ENCODE measurements around the gene LIPC.

The LIPC gene

GRCh38 chr15:58406811-58407210 lies 25.0 kb upstream of the LIPC start:
- DNase-seq (ENCODE audit: low spot score), result no peak

DNA sequence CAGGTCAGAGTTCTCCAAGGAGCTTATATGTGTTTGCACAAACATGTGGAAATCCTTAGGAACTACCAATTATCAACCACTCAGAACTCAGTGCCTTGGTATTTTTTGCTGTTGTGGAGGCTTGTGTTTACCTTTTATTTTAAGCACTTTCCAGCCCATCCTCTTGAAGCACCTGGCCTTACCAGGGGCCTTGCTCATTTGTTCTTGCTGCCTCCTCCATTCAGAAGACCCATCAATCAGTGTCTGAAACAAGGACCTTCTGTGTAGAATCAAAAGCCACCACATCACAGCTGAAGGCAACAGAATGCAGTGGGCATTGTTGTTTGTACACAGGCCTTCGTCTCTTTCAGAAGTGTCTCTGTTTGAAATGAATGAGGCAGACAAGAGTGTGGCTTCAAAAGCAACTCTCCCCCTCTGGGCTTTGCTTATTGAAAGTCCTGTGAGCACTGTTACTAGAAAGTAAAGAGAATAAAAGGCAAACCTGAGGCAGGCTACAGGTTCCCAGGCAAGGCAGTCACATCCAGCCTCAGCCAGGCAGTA lies 24.5 kb upstream of the LIPC start:
- no peak for DNase-seq (ENCODE audit: low spot score)

GRCh38 chr15:58407778-58408177 lies 24.0 kb upstream of the LIPC start:
- DNase-seq (ENCODE audit: low spot score), result no peak

- no peak for DNase-seq (ENCODE audit: low spot score)
Measured at GRCh38 chr15:58409861-58410260, 21.9 kb upstream of the LIPC start.

DNA sequence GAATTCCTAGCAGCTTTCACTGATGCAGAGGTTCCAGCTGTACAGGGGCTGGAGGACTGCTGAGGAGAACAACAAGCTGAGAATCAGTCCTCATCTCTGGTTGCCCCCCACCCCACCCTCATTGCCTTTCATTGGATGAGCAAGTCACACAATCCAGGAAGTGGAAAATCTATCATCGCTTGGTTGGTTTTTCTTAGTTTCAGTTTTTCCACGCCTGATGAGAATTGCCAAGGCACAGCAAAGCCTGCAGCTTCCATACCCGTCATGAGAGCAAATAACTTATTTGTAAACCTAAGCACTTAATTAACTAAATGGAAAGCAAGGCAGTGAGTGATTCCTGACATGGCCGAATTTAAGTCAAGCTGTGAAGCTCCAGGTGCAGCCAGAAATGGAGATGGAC lies 21.4 kb upstream of the LIPC start:
- no peak for DNase-seq (ENCODE audit: low spot score)

DNA sequence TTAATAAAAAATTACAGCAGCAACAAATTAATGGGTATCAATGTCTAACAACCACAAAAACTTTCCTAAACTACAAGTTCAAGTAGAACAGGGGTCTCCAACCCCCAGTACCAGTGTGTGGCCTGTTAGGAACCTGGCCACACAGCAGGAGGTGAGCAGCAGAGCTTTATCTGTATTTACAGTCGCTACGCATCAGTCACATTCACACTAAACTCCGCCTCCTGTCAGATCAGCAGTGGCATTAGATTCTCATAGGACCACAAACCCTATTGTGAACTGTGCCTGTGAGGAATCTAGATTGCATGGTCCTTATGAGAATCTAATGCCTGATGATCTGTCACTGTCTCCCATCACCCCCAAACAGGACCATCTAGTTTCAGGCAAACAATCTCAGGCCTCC lies 18.5 kb upstream of the LIPC start:
- DNase-seq (ENCODE audit: low spot score), result no peak

- DNase-seq (ENCODE audit: low spot score), result no peak
Measured at GRCh38 chr15:58415636-58416035, 16.2 kb upstream of the LIPC start.

DNA sequence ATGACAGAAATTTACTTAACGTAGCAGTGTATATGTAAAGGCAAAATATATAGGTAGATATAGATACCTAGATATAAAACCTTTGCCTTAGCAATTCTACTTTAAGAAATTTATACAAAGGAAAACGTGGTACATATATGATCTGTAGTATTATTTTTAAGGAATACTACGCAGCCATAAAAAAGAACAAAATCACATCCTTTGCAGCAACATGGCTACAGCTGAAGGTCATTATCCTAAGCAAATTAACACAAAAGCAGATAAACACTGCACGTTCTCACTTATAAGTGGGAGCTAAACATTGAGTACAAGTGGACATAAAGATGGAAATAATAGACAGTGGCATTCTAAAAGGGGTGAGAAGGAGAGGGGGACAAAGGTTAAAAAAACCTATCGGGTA lies 14.8 kb upstream of the LIPC start:
- no peak for DNase-seq (ENCODE audit: low spot score)

DNA sequence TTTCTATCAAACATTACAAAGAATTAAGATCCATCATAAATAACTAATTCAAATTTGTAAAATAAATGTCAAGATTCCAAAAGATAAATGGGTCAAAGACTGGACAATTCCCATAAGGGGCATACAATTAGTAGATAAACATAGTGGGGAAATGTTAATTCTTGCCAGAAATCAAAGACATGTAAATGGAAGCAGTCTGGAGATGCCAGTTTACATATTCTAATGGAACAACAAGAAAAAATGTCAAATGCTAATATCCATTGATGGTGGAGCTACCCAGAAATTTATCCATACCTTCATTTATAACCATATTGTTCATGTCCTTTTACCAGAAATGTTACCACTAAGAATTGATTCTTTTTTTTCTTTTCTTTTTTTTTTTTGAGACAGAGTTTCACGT lies 13.7 kb upstream of the LIPC start:
- no peak for DNase-seq (ENCODE audit: low spot score)

- no peak for DNase-seq (ENCODE audit: low spot score)
Measured at GRCh38 chr15:58419803-58420524, 11.8 kb upstream of the LIPC start.

DNA sequence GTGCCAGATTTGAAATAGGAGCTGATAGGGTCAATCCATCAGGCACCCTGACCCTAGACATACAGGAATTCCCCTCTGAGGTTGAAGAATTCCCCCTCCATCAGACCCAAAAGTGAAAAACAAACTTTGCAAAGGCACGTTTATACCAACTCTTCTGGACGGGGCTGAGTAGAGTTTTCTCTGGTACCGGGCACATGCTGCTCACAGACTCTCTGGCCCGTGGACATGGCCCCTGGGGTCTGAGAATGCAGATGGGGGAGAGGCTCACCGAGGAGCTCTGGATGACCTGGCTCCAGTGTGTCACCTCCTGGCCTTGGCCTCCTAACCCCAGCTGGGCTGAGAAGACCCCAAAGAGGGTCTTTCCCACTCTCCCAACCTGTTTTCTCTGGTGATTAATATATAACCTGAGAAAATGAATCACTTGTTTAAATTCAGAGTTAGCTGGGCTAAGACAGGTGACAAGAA lies 11.2 kb upstream of the LIPC start:
- no peak for DNase-seq (ENCODE audit: low spot score)

DNA sequence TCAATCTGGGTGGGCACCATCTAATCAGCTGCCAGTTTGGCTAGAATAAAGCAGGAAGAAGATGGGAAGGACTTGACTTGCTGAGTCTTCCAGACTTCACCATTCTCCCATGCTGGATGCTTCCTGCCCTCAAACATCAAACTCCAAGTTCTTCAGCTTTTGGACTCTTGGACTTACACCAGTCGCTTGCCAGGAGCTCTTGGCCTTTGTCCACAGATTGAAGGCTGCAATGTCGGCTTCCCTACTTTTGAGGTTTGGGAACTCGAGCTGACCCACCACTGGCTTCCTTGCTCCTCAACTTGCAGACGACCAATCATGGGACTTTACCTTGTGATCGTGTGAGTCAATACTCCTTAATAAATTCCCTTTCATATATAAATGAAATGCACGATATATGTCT lies 8.6 kb upstream of the LIPC start:
- DNase-seq (ENCODE audit: low spot score), result no peak

DNA sequence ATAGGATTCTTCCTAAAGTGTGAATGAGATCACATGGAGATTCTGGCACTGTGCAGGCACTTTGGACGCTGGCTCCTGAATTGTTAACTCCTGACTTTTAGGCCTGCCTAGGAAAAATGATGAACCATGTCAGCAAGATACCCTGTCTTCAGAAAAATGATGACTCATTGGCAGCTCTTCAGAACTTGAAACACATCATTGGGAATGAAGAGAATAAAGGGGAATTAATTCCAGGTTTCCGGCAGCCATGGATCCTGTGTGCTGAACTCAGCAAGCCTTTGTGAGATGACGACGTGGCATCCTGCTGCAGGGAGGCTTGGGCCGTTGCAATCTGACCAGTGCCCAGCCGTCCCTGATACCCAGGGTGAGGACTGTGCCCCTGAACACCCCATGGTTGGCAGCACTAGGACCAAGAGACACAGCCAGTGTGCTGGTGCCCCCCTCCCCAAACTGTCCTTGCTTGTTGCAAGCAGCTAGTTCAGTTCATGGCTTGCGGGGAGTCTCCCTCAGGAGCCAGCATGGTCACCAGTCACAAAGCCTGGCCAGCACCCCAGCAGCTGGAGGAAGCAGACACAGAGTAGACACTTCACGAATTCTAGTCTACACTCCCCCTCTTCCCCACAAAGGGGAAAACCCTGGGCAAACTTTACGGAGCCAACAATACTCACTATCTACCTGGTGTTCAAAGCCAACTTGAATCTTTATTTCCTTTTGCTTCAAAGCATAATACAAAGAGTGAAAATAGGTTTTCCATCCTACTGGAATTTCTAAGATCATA lies 7.8 kb upstream of the LIPC start:
- no peak for DNase-seq (ENCODE audit: low spot score)

GRCh38 chr15:58424722-58425121 lies 7.1 kb upstream of the LIPC start:
- DNase-seq (ENCODE audit: low spot score), result no peak

DNA sequence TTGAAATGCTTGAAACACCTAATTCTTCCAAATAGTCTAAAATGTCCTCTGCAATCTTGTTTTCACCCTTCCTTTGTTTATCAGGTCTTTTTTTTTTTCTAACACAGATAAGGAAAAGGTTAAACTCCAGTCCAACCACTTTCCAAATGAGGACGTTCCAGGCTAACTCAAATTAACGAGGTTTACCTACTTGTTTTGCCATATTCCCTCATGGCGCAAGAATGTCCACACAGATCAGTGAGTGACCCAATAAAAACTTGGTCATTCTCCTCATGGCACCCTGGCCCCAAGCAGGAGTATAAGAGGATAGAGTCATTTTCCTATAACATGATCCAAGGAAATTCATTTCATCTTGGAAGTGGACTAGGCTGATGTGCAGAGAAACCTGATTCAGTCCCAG lies 6.6 kb upstream of the LIPC start:
- no peak for DNase-seq (ENCODE audit: low spot score)

DNA sequence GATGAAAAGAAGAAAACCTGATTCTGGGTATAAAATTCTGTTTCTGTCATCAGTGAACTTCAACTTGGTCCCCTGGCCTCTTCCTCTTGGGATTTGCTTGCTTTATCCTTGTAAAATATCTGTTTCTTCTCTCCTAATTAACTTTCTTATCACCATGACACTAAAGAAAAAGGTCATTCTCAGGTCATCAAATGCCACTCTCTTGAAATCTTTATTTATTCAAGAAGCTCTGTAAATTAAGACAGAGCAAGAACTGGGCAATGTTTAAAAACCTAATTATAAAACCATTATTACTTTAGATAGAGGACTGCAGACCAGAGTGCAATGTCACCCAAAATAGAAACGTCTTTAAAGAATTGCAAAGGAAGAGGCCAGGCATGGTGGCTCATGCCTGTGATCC lies 6.0 kb upstream of the LIPC start:
- DNase-seq (ENCODE audit: low spot score), result no peak

DNA sequence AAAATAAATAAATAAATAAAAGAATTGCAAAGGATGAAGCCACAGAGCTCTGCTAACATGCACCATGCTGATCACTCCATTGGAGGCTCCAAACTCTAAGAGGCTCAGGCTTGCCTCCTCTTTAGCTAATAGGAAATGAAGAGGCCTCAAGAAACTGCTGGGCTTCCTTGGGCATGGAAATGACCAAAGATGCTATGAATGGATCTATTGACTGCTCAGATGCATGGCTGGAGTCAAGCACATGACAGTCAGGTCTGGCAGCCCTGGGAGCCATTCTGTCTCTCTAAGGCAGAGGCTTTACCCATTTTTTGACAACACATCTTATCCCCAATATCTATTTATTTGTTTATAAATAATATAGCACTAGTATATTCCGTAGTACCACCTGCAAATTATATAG lies 5.3 kb upstream of the LIPC start:
- no peak for DNase-seq (ENCODE audit: low spot score)

DNA sequence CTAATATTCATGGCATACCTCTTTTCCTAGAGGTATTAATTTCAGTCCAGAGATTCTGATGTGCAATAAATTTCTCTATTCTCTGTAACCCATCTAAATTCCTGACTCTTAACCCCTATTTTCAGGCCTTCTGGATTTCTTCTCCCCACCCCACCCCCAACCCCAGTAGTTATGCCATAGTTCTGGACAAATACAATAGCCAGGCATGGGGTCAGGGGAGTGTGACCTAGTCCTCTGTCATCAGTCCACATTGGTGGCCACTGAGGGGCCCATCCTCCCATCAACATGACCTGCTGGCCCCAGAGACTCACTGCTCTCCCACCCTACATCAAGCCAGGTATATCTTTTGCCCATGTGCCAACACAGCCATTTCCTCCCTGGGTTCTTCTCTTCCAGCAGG lies 3.8 kb upstream of the LIPC start:
- no peak for DNase-seq (ENCODE audit: low spot score)

DNA sequence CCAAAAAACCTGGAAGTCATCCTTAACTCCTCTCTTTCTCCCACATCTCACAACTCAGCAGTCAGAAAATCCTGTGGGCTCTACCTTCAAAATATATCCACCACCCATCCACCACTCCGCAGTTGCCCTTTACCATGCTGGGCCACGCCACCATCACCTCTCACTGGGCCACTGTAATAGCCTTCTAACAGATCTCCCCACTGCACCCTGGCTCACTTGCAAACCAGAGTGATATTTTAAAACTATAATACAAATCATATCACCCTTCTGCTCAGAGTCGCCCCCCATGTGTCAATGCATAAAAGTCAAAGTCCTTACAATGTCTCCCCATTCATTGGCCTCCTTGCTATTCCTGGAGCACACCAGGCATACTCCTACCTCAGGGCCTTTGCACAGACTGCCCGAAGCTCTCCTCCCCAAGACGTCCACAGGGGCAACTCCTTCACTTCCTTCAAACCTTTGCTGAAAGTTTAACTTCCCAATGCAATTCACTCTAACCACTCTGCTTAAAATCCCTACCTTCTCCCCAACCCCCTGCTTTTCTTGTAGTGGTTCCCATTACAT lies 1.5 kb upstream of the LIPC start:
- DNase-seq (ENCODE audit: low spot score), result no peak

DNA sequence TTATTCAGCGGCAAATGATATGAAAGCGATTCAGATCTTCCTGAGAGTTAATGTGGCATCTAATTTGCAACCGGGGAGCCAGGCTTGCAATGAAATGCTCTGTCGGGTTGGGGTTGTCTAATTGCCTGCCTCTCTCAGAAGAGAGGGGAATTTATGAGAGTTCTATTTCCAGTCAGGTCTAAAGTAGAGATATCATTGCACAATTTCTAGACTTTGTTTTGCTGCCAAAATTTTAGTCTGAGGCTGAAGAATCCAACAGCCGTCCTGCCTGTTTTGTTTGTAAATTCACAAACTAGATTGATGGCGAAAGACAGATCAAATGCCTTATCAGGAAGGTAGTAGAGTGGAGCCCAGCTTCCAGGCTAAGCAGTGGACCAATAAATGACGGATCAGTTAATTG lies 610 bp downstream of the LIPC start:
- no peak for DNase-seq (ENCODE audit: low spot score)

GRCh38 chr15:58433597-58434333 lies 2.0 kb downstream of the LIPC start:
- DNase-seq (ENCODE audit: low spot score), result no peak

DNA sequence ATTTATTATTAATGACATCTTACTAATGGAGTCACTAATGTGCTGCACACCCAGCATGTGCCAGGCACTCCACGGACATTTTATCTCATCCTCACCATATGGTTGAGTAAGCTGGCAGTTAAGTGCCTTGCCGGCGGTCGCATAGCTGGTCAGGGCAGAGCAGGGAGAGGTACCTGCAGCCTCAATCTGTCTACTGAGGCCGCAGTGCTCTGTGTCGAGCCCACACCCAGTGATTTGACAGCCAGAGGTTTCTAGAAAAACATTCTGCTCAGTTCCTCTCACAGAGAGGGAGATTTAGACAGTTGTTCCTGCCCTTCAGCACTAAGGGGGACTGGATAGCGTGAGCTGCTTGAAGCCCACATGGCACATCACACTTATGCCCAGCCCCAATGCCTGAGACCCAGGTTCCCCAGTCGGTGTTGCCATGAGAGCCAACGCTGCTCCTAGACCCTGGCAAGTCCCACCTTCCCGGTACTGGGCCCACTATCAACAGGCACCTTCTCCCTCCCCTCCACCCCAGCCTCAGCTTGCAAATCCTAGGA lies 2.6 kb downstream of the LIPC start:
- DNase-seq (ENCODE audit: low spot score), result no peak

Data from hematopoietic multipotent progenitor cell treated with erythropoietin and hydrocortisone succinate and interleukin-3 and kit ligand, for 17 days (in vitro differentiated cells).